ENCODE data around the gene FSHR. TPM values are rescaled to one million over a fixed set of nuclear protein-coding genes. Genes with fewer than 3 reads are reported as not detected.

FSHR gene
- total RNA-seq, 1 donor from 2014 or later = not detected

DNA sequence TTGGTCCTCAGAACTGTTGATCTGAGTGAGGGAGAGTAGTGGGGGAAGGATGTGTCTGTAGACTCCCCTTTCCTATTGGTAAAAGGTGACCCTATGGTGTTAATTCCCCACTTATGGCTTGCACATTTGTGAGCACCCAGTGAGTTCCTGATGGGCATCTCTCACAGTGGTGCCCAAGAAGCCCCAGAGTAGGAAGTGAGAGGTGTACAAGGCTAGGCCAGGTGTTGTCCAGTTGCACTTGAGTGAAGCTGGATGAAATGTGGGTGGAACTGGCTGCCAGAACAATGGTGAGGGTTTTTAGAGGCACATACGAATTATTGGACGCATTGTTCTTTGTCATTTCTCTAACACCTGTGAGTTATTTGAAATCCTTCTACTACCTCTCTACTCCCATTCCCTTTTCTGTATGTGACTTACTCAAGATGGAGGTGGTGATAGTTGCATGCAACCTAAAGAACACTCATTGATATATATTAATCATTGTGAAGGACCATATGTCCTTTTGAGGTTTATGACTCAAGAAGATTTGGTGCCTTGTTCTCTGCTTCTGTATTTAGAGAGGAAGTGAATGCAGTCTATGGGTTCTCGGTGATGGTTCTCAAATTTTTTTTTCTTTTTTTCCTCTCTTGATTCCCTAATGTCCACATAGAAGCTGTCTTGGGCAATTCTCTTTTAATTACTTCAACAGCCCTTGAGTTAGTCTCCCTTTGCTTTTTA, 162.7 kb downstream of the FSHR start:
- no peak overlapping the region for H3K27ac Mint-ChIP-seq (ENCODE audit: unreplicated experiment)
- no peaks in the 10 kb centered on the region for H3K9me3 Mint-ChIP-seq (ENCODE audit: unreplicated experiment)
- peaks cover 15% of the 10 kb centered on the region for H3K27me3 Mint-ChIP-seq (ENCODE audit: unreplicated experiment)
- no peaks in the 10 kb centered on the region for H3K36me3 Mint-ChIP-seq (ENCODE audit: unreplicated experiment)
- no peak for DNase-seq (ENCODE audit: extremely low spot score, unreplicated experiment)
- no peak overlapping the region for H3K4me3 Mint-ChIP-seq (ENCODE audit: unreplicated experiment)
- H3K4me1 Mint-ChIP-seq (ENCODE audit: unreplicated experiment) = no peaks in the 10 kb centered on the region
- TF ChIP-seq, protein P1, sequence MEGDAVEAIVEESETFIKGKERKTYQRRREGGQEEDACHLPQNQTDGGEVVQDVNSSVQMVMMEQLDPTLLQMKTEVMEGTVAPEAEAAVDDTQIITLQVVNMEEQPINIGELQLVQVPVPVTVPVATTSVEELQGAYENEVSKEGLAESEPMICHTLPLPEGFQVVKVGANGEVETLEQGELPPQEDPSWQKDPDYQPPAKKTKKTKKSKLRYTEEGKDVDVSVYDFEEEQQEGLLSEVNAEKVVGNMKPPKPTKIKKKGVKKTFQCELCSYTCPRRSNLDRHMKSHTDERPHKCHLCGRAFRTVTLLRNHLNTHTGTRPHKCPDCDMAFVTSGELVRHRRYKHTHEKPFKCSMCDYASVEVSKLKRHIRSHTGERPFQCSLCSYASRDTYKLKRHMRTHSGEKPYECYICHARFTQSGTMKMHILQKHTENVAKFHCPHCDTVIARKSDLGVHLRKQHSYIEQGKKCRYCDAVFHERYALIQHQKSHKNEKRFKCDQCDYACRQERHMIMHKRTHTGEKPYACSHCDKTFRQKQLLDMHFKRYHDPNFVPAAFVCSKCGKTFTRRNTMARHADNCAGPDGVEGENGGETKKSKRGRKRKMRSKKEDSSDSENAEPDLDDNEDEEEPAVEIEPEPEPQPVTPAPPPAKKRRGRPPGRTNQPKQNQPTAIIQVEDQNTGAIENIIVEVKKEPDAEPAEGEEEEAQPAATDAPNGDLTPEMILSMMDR (IDR thresholded peaks at IDR 0.05) = no peak

DNA sequence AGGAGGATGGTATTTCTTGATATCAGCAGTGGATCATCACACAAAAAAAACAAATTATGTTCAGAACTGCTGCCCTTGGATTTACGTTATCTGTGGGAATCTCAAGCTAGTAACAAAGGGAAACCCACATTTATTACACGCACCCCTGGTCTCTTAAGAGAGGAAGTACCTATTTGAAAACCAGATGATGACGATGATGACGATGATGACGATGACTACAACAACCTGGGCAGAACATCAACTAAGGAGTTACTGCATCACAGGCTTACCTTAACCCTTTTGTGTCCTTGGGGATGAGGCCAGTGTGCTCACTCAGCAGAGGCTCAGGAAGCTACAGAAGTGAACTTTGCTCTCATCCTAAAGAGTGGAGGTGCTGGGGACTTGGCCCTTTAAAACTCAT, 169.4 kb downstream of the FSHR start:
- H3K9me3 Mint-ChIP-seq (ENCODE audit: unreplicated experiment) = peaks cover 4% of the 10 kb centered on the region
- no peaks in the 10 kb centered on the region for H3K36me3 Mint-ChIP-seq (ENCODE audit: unreplicated experiment)
- TF ChIP-seq, protein P1 (IDR thresholded peaks at IDR 0.05) = no peak
- H3K4me3 Mint-ChIP-seq (ENCODE audit: unreplicated experiment) = no peak overlapping the region
- H3K27ac Mint-ChIP-seq (ENCODE audit: unreplicated experiment) = no peak overlapping the region
- peaks cover 5% of the 10 kb centered on the region for H3K27me3 Mint-ChIP-seq (ENCODE audit: unreplicated experiment)
- DNase-seq (ENCODE audit: extremely low spot score, unreplicated experiment) = no peak
- H3K4me1 Mint-ChIP-seq (ENCODE audit: unreplicated experiment) = no peaks in the 10 kb centered on the region

DNA sequence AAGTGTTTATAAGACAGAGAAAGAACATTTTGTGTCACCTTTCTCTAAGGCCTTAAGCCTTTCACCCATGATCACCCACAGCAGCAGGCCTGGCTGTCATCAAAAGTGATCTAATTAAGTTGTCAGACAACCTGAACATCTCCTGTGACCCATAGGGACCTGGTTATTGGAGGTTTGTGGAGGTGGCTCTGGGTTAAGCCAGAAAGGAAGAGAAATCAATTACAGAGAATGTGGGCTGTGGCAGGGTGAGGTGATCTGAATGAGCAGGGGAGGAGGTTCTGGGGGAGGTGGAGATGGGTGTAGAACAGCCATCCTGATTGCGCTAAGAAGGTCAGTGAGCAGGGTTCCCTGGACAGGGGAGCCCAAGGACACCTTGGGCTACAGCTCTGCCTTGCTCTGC, 170.8 kb downstream of the FSHR start:
- DNase-seq (ENCODE audit: extremely low spot score, unreplicated experiment) = no peak
- Mint-ChIP-seq H3K36me3 (ENCODE audit: unreplicated experiment) (no peaks in the 10 kb centered on the region), H3K4me1 (ENCODE audit: unreplicated experiment) (no peaks in the 10 kb centered on the region), H3K27ac (ENCODE audit: unreplicated experiment) (no peak overlapping the region), H3K9me3 (ENCODE audit: unreplicated experiment) (peaks cover 4% of the 10 kb centered on the region), H3K27me3 (ENCODE audit: unreplicated experiment) (peaks cover 5% of the 10 kb centered on the region), H3K4me3 (ENCODE audit: unreplicated experiment) (no peak overlapping the region)
- TF ChIP-seq, protein P1 (IDR thresholded peaks at IDR 0.05) = no peak

DNA sequence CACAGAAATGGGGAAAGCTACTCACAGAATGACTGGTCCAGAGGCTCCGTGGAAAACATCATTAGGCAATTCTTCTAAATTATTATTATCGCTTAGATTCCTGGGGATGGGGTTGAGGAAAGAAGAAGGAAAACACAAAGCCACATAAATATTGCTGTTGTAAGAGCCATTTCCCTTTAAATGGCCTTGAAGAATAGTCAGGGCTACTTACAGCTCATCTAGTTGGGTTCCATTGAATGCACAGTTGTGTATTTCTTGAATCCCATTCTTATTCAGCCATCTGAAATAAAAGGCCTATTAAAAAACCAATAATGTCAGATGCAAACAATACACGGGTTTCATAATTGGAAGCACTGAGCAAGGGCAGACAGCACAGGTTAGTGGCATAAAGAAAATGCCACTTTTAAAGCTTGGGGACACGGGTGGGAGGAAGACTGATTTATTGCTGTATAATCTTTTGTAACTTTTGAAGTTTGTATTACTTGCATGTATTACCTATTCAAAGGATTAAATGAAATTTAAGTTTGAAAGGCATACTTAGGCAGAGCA, 171.4 kb downstream of the FSHR start:
- H3K27me3 Mint-ChIP-seq (ENCODE audit: unreplicated experiment) = peaks cover 5% of the 10 kb centered on the region
- peaks cover 4% of the 10 kb centered on the region for H3K9me3 Mint-ChIP-seq (ENCODE audit: unreplicated experiment)
- no peak overlapping the region for H3K27ac Mint-ChIP-seq (ENCODE audit: unreplicated experiment)
- no peaks in the 10 kb centered on the region for H3K4me1 Mint-ChIP-seq (ENCODE audit: unreplicated experiment)
- no peak overlapping the region for H3K4me3 Mint-ChIP-seq (ENCODE audit: unreplicated experiment)
- DNase-seq (ENCODE audit: extremely low spot score, unreplicated experiment) = no peak
- TF ChIP-seq, protein P1 (IDR thresholded peaks at IDR 0.05) = no peak
- no peaks in the 10 kb centered on the region for H3K36me3 Mint-ChIP-seq (ENCODE audit: unreplicated experiment)

DNA sequence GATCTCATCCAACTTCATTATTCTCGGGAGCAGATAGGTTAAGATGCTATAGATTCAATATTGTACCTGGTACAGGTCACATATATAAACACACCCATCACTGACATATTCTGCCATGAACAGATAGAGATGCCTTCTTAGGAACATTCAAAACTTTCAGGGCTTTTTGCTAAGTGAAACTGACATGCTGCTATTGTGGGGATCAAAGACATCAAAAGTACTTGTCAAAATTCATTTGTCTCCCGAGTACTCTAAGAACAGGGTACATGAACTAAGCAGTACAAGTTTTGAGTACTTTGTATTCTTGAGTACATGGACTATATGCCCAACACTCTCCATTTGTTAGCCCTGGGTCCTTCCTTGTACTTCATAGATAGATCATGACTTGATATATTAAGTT, 173.5 kb downstream of the FSHR start:
- H3K27me3 Mint-ChIP-seq (ENCODE audit: unreplicated experiment) = peaks cover 6% of the 10 kb centered on the region
- no peaks in the 10 kb centered on the region for H3K4me1 Mint-ChIP-seq (ENCODE audit: unreplicated experiment)
- H3K36me3 Mint-ChIP-seq (ENCODE audit: unreplicated experiment) = no peaks in the 10 kb centered on the region
- H3K4me3 Mint-ChIP-seq (ENCODE audit: unreplicated experiment) = no peak overlapping the region
- no peak overlapping the region for H3K27ac Mint-ChIP-seq (ENCODE audit: unreplicated experiment)
- DNase-seq (ENCODE audit: extremely low spot score, unreplicated experiment) = no peak
- H3K9me3 Mint-ChIP-seq (ENCODE audit: unreplicated experiment) = no peaks in the 10 kb centered on the region
- TF ChIP-seq, protein P1 (IDR thresholded peaks at IDR 0.05) = no peak

Data from osteocyte (in vitro differentiated cells).